ENCODE results near the gene ANKHD1.

GRCh38 chr5:140391312-140391711 is 10.3 kb upstream of the ANKHD1 start:
- TF ChIP-seq EZH2 (IDR thresholded peaks at IDR 0.05) (no peak), POLR2AphosphoS5 (IDR thresholded peaks at IDR 0.05; ENCODE audit: borderline replicate concordance, low read depth, low read length) (no peak)

Data from SK-N-MC (cell line).